Left lung (tissue), 10 donors: ENCODE measurements around the gene PFN3. TPM values are rescaled to one million over a fixed set of nuclear protein-coding genes. Genes with fewer than 3 reads are reported as not detected.
A peak's percentile ranks its signal among the peaks of the same experiment; 100 is the strongest.

Experiments used
- ATAC-seq: fragments of 200-7000 bp; cut with Tn5 transposase; one replicate; pipeline ENCODE4 v1.9.1; 2020; ENCODE audit warnings: moderate library complexity
- DNase-seq, 4 donors: peaks; one replicate each; pipeline ENCODE4 v3.0.0-alpha.2; 2013 to 2020
- H3K27ac ChIP-seq, 2 donors: fragments of 200-600 bp; sonication (generic) in 1 of 2; one replicate each; pipeline versions ENCODE4 v1.5.0 to v1.8.0; 2020 to 2021
- H3K27me3 ChIP-seq, 2 donors: fragments of 200-600 bp; sonication (generic) in 1 of 2; one replicate each; pipeline versions ENCODE4 v1.5.0 to v1.8.0; 2020 to 2021
- H3K36me3 ChIP-seq, 2 donors: fragments of 200-600 bp; sonication (generic) in 1 of 2; one replicate each; pipeline versions ENCODE4 v1.5.0 to v1.8.0; 2020 to 2021
- H3K4me1 ChIP-seq, 2 donors: fragments of 200-600 bp; one replicate each; pipeline ENCODE4 v1.8.0; 2021
- H3K4me3 ChIP-seq, 2 donors: fragments of 200-600 bp; sonication (generic) in 1 of 2; one replicate each; pipeline versions ENCODE4 v1.5.0 to v1.8.0; 2020 to 2021; ENCODE audit warnings: mild to moderate bottlenecking in 1 of 2
- H3K9me3 ChIP-seq, 2 donors: fragments of 200-600 bp; sonication (generic) in 1 of 2; one replicate each; pipeline versions ENCODE4 v1.5.0 to v1.8.0; 2020 to 2021
- intact Hi-C, 2 donors: fragments of 100-400 bp; cut with DNase I; formaldehyde crosslinking; loops; one replicate each; pipeline versions ENCODE4 v1.11.2 to v1.14.2; 2022
- polyA plus RNA-seq, 6 donors: library from polyadenylated mRNA; unstranded; fragments of 120-200 nt; gene quantifications; one replicate each; pipeline ENCODE4 v1.2.1, GENCODE V29; 2013; ENCODE audit not compliant: insufficient read length in 6 of 6
- total RNA-seq, 2 donors: library from RNA; stranded (reverse); fragmentation: NEBNext Ultra II Directional; extraction: Animal tissue kit (Norgen Biotek cat#: 25700); gene quantifications; one replicate each; pipeline ENCODE4 v1.2.1, GENCODE V29; 2021
- TF ChIP-seq, protein P1 (sequence below), 2 donors: fragments of 200-600 bp; sonication (generic) in 1 of 2; IDR thresholded peaks; one replicate each; pipeline versions ENCODE4 v1.5.0 to v1.8.0; 2021; ENCODE audit warnings: antibody characterized with exemption in 2 of 2
- donor health status: DM: no; HTN: yes; CAD: no.
- donor health status: DM: no; HTN: no; CAD: no.

Gene PFN3
- total and polyA plus RNA-seq, 8 donors = not detected

DNA sequence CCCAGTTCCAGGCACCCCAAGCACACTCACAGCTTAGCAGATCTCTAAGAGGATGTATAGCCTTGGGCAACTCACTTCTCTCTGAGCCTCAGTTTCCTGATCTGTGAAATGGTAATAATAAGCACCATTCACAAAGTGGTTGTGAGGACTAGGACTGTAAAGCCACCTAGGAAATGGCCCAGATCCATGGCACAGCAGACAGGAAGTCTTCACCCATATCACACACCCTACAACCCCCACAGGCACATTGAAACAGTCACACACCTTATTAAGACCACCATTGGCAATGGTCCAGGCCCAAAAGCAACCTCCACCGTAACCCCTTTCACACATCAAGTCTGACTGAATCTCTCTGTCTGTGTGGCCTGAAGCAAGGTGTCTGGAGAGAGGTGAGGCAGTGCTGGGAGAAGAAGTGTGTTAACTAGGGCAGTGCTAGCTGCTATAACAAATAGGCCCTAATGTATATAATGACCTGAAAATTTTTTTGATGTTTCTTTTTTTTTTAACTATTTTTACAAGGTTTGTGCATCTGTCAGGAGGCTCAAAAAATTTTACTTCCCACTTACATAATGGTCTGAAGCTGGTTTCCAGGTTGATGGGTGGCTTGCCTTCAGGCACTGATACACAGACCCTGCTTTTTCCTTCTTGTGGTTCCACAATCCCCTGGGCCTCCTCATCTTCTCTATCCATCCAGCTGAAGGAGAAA, 45.1 kb downstream of the PFN3 start:
- peaks cover 13 to 64% of the 10 kb centered on the region in 2 donors for H3K4me1 ChIP-seq
- H3K27me3 ChIP-seq = no peaks in the 10 kb centered on the region
- no peaks in the 10 kb centered on the region for H3K9me3 ChIP-seq
- H3K36me3 ChIP-seq = no peaks in the 10 kb centered on the region
- TF ChIP-seq, protein P1, sequence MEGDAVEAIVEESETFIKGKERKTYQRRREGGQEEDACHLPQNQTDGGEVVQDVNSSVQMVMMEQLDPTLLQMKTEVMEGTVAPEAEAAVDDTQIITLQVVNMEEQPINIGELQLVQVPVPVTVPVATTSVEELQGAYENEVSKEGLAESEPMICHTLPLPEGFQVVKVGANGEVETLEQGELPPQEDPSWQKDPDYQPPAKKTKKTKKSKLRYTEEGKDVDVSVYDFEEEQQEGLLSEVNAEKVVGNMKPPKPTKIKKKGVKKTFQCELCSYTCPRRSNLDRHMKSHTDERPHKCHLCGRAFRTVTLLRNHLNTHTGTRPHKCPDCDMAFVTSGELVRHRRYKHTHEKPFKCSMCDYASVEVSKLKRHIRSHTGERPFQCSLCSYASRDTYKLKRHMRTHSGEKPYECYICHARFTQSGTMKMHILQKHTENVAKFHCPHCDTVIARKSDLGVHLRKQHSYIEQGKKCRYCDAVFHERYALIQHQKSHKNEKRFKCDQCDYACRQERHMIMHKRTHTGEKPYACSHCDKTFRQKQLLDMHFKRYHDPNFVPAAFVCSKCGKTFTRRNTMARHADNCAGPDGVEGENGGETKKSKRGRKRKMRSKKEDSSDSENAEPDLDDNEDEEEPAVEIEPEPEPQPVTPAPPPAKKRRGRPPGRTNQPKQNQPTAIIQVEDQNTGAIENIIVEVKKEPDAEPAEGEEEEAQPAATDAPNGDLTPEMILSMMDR (IDR thresholded peaks at IDR 0.05) = no peak
- ATAC-seq = no peak
- no peak overlapping the region for H3K4me3 ChIP-seq
- intact Hi-C loops = no loop called here
- no peak for DNase-seq
- peak overlapping the region in 1 of 2 donors; percentile 16 for H3K27ac ChIP-seq

DNA sequence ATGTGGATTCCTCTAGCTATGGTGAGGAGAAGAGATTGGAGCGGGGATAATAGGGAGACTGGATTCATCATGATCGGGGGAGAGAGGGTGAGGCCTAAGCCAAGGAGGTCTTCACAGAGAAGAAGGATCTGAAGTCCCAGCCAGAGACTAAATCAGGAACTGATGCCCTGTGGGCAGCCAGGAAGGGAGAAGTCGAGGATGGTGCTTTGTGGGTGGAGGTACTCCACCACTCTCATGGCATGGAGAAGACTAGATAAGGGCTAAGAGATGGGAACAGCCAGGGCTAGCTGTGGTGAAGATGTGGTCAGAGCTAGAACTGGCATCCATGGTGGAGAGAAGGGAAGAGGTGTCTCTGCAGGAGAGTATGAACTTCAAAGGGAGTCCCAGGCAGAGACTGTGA, 45.8 kb downstream of the PFN3 start:
- no peak for ATAC-seq
- DNase-seq = peak in 1 of 4 donors; percentile 11
- TF ChIP-seq, protein P1 (IDR thresholded peaks at IDR 0.05) = no peak
- no peaks in the 10 kb centered on the region for H3K9me3 ChIP-seq
- no peaks in the 10 kb centered on the region for H3K27me3 ChIP-seq
- H3K4me1 ChIP-seq = peaks cover 20 to 64% of the 10 kb centered on the region in 2 donors
- H3K27ac ChIP-seq = peak overlapping the region in 1 of 2 donors; percentile 16
- intact Hi-C loops = no loop called here
- H3K36me3 ChIP-seq = peaks cover 0 to 4% of the 10 kb centered on the region in 2 donors
- no peak overlapping the region for H3K4me3 ChIP-seq

DNA sequence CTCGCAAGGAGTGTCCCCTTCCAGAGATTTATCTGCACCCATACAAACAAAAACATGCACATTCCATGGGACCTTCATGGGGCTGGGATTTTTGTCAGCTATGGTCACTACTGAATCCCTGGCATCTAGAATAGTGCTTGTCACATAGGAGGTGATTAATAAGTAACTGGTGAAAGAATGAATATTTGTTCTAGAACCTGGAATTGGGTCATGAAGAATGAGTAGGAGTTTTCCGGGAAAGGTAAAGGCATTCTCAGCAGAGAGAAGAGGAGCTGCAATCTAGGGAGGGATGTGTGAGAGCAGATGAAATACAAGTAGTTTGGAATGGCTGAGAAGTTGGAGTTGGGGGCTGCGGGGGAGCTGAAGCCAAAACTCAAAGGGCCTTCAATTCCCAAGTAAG, 46.2 kb downstream of the PFN3 start:
- DNase-seq = no peak
- Histone ChIP-seq H3K4me1 (peaks cover 20 to 64% of the 10 kb centered on the region in 2 donors), H3K27ac (no peak overlapping the region), H3K4me3 (no peak overlapping the region), H3K27me3 (no peaks in the 10 kb centered on the region), H3K9me3 (no peaks in the 10 kb centered on the region), H3K36me3 (peaks cover 0 to 8% of the 10 kb centered on the region in 2 donors)
- intact Hi-C loops = no loop called here
- TF ChIP-seq, protein P1 (IDR thresholded peaks at IDR 0.05) = no peak
- no peak for ATAC-seq

DNA sequence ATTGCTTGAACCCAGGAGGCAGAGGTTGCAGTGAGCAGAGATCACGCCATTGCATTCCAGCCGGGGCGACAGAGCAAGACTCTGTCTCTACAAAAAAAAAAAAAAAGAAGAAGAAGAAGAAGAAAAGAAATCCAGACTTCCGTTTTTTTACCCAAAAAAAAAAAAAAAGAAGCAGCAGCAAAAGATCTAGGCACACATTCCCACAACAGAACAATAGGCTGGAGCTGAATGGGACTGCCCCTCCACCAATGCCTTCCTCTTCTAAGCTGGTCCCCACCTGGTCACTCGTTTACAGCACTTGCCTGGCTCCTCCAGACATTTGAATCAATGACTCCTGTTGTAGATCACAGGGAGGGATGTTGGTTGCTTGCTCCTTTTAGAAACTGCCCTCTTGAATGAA, 47.4 kb downstream of the PFN3 start:
- peaks cover 20 to 65% of the 10 kb centered on the region in 2 donors for H3K4me1 ChIP-seq
- peak overlapping the region in 1 of 2 donors; percentile 18 for H3K27ac ChIP-seq
- no peaks in the 10 kb centered on the region for H3K9me3 ChIP-seq
- H3K4me3 ChIP-seq = no peak overlapping the region
- ATAC-seq (no peak), DNase-seq (peak in 1 of 4 donors; percentile 16)
- peaks cover 0 to 17% of the 10 kb centered on the region in 2 donors for H3K36me3 ChIP-seq
- no peaks in the 10 kb centered on the region for H3K27me3 ChIP-seq
- intact Hi-C loops = no loop called here
- TF ChIP-seq, protein P1 (IDR thresholded peaks at IDR 0.05) = no peak

- Histone ChIP-seq H3K27me3 (no peaks in the 10 kb centered on the region), H3K27ac (peak within 1 kb of the TSS; percentile 88 to 97), H3K4me3 (peak within 1 kb of the TSS; percentile 90 to 91), H3K9me3 (no peaks in the 10 kb centered on the region), H3K36me3 (peaks cover 0 to 31% of the 10 kb centered on the region in 2 donors), H3K4me1 (peaks cover 16 to 65% of the 10 kb centered on the region in 2 donors)
- ATAC-seq = peak; percentile 99
- TF ChIP-seq, protein P1 (IDR thresholded peaks at IDR 0.05) = no peak
- intact Hi-C loops = no loop called here
- peak; percentile 93 to 96 (median 94) for DNase-seq
These were observed 48.8 kb downstream of the PFN3 start, which contains the start of gene LMAN2 for GRCh38 chr5:177351392-177352329. TSS of gene LMAN2 (minus strand) at chr5:177351668. CDS start at chr5:177351647, 21 bp downstream.
